ENCODE results near the gene ADPRHL1.

Gene ADPRHL1

DNA sequence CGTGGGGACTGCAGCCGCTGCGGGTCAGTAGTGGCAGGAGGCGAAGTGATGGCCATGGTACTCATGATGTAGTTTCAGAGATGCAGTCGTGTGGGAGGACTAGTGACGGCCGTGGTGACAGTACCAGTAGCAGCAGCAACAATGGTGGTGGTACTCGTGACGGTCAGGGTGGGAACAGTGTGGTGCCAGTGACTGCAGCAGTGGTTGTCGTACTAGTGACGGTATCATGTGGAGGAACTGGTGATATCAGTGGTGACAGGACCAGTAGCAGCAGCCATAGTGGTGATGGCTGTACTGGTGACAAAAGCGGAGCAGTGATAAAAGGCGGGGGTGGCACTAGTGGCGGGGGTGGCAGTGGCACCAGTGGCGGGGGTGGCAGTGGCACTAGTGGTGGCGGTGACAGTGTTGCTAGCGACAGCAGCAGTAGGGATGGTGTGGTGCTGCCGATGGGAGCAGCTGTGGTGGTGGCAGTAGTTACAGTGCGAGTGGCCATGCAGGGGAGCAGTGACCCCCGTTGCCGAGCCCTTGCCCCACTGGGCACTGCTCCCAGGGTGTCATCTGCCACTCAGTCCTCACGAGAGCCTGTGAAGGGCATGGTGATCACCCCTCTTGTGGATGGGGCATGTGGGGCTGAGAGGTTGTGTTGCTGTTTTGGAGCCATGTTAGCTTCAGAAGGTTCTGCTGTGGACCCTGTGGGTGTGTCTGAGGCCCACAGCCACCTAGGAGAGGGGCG lies 22.7 kb downstream of the ADPRHL1 start:
- DNase-seq: no peak

DNA sequence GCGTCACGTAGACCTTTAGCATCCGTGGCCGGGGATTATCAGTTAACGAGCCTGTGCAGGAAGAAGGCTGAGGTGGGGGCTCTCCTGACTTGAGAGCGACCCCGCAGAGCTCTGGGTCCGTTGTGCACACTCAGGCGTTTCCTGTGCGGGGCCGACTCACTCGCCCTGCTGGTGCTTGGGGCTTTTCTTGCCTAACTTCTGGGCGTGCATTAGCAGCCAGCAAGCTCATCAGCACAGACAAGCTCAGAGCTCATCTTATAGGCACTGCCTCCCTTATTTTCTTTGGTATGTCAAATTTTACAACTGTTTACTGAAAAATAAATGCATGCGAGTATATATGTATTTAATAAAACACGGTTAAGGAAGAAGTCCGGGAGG lies 23.7 kb downstream of the ADPRHL1 start:
- no peak for DNase-seq

DNA sequence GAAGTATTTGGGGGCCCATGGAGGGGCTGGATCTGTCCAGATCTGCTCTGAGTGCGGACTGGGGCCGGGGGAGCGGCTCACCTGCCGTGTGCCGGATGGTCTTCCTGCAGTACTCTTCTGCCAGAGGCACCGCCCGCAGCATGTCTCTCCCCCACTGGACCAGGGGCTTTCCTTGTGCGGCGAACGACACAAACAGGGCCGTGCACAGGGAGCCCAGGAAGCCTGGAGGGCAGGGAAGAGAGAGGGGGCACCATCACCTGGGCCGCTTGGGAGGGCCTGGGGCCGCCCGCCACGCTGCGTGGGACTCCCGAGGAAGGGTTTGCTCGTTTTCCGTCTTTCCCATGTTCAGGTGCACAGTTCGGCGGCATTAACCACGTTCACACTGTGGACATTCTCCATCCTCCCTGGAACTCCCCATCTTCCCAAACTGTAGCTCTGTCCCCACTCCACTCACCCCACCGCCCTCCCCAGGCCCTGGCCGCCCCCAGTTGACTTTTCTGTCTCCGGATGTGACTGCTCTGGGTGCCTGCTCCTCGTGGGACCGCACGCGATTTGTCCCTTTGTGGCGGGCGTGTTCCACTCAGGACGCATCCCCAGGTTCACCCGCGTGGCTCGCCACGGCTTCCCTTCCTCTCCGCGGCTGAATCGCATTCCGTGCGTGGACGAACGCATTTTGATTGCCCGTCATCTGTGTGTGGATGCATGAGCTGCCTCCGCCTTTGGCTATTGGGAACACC lies 24.2 kb downstream of the ADPRHL1 start:
- DNase-seq: no peak

DNA sequence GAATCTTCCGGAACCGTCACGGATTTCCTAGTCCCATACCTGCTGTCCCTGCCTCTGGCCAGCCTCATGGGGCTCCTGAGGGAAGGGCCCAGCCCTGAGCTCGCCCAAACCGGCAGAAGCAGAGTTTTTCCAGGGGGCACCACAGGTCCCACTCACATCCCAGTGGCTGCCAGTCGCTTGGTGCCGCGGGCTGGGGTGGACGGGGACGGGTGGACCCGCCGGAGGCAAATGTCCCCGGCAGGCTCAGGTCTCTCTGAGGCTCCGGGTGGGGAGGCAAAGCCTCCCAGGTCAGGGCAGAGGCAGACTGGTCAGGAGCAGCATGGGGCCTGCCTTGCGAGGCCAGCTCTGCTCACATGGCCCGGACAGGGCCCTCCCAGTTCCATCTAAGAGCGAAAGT lies 24.8 kb downstream of the ADPRHL1 start:
- no peak for DNase-seq

DNA sequence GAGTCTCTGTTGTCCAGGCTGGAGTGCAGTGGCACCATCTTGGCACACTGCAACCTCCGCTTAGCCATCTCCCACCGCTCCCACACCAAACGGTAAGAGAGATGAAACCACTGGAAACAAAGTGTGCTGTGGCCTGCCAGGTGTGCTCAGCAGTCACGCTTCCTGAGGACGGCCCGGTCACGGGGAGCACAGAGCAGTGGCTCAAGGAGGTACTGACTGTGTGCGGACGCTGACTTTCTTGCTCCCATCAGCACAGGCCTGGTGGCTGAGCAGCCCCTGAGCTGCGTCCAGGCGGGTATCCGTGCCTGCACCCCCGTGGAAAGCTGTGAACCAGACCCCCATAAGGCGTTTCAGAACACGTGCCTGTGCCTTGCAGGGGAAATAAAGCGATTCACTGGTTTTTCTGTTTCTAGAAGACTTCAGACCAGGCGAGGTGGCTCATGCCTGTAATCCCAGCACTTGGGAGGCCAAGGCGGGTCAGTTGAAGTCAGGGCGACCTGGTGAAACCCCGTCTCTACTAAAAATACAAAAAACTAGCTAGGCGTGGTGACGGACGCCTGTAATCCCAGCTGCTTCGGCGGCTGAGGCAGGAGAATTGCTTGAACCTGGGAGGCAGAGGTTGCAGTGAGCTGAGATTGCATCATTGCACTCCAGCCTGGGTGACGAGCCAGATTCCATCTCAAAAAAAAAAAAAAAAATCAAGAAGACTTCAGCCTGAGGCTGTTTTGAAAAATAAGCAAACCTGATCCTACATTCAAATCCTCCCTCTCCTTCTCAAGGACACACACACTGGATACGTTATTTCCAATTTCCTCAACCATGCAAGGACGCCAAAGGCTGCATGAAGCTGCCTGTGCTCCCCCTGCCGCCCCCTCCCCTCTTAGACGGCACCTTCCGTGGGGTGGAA lies 25.5 kb downstream of the ADPRHL1 start:
- no peak for DNase-seq

DNA sequence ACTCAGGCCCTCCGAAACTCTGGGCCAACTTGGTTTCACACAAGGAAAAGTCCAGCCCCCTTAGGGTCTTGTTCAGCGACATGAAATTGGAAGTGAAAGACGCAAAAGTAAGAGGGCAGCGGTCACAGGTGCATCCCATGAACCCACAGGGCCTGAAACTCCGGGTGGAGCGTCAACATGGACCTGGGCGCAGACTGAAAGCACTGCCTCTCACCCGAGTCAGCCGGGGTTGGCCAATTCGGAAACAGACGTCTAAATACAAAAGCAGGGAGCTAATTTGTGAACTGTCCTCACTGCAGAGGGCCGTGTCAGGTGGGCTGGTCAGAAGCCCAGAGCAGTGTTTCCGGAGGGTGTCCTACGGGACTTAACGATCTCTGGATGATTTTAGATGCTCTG lies 26.7 kb downstream of the ADPRHL1 start:
- DNase-seq: no peak

DNA sequence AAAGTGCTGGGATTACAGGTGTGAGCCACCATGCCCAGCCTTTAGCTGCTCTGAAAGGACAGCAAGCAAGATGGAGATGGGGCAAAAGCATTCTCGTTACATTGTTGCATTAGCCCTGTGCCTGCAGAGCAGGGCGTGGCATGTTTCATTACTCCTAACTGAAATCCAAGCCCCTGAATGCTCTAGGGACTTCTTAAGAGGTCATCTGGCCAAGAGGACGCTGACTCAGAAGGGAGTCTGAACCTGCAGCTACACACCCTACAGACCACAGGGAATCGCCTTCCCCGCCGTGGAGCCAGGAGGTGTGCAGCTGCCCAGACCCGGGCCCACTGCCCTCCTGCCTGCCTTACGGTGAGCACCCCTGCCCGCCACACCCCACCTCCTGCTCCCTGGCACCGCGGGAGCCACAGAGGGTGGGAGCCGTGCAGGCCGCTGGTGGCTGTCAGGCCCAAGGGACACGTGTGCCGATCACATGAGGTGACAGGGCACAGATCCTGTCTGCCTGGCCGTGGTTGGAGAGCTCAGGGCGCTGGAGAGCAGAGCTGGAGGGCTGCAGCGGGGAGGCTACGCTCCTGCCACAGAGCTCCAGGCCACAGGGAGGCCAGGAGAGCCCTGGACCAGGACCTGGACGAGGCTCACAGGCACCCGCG lies 27.2 kb downstream of the ADPRHL1 start:
- DNase-seq: no peak

DNA sequence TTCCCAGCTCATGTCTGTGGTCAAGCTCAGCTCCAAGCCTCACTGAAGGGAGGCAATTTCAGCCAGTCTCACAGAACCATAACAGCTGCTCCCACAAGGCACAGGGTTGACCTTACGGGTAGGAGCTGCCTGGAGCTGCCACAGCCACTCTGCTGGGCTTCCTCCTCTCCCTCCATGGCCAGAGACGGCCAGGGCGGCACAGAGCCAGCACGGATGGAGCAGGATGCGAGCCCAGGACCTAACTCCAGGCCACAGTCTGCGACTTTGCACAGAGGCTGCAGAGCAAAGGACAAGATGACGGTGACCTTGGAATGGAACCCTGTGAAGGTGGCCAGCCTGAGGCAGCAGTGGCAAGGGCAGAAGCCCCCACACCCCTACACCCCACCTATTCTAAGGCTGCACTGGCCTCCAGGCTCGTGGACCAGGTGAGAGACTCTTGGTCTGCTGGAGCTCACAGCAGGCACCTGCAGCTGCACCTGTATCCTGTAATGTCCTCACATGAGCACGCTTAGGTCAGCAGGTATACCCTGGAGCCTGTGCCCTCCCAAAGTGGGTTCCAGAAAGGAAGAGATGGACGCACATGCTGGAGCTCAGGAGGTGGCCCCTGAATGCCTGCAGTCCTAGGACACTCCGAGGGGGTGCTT lies 29.6 kb downstream of the ADPRHL1 start:
- no peak for DNase-seq

DNA sequence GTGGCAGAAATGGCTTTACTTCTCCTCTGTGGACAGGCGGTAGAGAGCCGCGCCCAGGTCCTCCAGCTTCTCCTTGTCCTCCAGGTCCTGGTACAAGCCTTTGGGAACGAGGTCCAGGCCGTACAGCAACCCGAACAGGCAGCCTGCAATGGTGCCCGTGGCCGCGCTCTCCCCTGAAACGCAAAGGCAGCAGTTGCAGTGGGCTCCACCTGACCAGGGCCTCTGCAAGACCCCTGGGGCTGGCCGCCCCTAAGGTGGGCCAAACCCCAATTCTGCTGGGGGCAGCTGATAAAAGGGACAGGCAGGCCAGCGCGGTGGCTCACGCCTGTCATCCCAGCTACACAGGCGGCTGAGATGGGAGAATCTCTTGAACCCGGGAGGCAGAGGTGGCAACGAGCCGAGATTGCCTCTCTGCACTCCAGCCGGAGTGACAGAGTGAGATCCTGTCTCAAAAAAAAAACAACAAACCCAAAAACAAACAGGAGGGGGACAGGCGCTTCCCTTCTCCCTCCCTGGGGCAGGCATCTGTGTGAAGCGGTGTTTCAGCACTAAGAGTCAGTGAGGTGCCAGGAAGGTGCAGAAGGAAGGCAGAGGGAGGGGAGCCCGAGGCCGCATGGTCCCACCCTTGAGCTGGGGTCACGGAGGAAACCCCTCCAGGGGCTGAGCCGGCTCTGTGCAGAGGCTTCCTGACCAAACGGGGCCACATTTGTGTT lies 30.3 kb downstream of the ADPRHL1 start:
- DNase-seq: no peak

DNA sequence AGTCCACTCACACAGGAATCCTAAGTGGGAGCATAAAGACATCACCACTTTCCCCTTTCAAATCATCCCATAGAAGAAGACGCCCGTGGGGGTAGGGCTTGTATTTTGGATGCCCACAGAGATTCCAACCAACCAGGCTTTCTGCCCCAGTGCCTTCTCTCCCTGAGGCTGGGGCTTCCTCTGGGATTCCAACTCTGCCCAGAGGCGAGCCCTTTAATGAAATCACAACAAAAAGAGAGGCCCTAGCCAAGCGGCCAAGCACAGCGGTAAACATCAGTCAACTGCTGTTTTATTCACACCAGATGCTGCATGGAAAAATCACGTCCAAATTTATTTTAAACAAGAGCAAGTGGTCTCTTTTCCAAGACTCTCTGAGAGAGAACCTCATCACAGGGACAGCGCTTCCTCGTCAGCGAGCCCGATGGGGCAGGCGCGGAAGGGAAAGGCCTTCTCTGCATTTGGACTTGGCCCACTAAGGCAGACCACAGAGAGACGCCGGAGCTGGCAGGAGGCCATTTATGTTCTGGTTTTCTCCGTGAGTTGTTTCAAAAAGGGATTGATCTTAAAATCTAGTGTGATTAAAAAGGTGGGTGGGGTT lies 31.5 kb downstream of the ADPRHL1 start:
- peak; percentile 81 for DNase-seq

DNA sequence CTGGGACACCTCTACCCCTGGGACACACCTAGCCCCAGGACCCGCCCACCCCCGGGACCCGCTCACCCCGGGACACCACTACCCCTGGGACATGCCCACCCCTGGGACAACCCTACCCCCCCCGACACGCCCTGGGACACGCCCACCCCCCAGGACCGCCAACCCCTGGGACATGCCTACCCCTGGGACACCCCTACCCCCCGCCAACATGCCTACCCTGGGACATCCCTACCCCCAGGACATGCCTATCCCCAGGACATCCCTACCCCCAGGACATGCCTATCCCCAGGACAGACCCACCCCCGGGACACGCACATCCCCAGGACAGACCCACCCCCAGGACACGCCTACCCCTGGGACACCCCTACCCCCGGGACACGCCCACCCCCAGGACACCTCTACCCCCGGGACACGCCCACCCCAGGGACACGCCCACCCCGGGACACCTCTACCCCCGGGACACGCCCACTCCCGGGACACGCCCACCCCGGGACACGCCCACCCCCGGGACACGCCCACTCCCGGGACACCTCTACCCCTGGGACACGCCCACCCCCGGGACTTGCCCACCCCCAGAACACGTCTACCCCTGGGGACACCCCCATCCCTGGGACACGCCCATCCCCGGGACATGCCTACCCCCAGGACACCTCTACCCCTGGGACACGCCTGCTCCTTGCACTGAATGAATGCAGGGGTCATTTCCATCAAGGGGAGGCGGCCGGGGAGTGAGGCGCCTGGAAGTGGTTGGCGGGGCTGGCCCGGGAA lies 32.3 kb downstream of the ADPRHL1 start:
- DNase-seq: no peak

DNA sequence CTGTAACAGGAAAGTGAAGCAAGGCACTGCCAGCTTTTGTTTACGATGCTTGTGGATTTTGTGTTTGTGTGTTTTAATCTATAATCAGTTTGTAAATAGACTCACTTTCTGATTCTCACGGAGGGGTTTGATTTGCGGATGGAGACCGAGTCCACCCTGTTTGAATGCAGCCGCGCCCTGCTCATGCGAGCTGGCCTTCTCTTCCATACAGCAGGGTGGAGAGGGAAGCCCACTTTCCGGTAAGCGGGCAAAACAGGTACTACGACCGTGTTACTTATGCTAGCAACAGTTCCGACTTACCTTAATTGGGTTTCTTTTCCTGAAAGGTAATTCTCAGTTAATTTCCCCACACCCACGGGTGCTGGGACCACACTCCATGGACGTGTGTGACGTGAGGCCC lies 33.1 kb downstream of the ADPRHL1 start:
- DNase-seq: no peak

DNA sequence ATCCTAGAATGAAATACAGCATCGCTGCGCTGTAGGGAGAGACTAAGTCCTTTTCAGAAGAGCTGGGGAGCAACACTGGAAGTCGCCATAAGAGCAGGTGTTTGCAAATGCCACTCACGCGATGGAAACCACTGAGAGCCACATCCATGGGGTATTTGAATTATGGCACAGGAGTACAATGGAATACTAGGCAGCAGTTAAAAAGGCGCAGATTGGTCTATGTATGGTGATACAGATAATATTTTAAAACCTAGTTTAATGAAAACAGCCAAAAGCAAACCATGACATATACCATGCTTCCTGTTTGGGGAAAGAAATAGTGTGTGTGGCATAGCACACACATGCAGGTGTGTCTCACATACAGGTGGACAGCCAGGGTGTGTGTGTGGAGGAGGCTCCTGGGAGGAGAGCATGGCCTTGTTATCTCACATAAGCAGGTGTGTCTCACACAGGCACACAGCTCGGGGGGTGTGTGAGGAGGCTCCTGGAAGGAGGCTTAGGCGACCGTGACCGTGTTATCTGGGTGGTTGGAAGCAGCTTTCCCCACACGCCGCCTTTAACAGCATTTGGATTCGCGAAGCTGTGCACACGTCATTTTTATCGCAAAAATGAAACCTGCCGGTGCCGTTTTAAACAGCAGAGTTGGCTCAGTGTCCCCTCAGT lies 33.6 kb downstream of the ADPRHL1 start:
- no peak for DNase-seq

DNA sequence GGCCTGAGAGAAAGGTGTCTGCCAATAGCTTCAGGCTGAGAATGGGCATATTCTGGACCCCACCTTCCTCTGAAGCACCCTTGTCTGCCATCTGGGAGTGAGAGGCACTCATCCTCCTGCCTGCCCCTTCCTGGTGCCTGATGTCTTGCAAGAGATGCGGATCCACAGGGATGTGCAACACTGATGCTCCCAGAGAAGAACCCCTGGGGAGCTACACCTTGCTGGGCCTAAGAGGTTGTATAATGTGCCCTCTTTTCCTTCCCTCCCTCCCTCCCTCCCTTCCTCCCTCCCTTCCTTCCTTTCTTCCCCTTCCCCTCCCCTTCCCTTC lies 34.6 kb downstream of the ADPRHL1 start:
- DNase-seq: no peak

DNA sequence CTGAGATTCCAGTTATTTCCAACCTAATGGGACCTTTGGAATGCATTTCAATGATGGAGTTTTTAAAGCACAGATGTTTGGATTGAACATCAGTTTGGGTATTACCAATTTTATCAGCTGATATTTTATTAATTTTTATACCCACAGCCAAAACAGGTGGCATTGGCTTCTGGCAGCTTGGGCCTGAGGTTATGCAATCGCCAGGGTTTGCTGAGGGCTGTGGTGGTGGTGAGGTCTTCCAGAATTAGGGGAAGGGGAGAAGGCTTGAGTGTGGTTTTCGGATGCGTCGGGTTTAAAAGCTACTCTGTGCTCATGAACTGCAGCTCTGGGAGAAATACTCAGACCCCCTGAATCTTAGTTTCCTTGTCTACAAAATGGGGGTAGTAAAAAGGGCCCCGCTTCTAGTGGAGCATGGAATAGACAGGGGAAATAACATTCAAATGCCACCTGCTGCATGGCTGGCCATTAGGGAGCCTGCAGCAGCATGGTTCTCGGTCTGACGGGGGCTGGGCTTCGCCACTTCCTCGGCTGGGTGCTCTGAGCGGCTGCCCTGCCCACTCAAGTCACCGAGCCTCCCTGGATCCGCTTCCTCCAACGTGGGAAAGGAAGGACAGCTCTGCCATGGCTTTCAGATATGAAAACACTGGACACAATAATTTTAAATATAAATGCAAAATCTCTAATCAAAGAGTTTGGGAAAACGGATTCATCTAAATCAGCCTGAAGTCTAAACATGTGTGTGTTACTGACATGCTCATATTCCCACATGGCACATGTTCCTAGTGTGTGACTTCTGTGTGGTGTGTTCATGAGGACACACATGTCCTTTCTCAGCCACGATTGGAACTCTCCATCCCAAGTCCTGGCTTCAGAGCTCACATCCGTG lies 35.2 kb downstream of the ADPRHL1 start:
- no peak for DNase-seq

DNA sequence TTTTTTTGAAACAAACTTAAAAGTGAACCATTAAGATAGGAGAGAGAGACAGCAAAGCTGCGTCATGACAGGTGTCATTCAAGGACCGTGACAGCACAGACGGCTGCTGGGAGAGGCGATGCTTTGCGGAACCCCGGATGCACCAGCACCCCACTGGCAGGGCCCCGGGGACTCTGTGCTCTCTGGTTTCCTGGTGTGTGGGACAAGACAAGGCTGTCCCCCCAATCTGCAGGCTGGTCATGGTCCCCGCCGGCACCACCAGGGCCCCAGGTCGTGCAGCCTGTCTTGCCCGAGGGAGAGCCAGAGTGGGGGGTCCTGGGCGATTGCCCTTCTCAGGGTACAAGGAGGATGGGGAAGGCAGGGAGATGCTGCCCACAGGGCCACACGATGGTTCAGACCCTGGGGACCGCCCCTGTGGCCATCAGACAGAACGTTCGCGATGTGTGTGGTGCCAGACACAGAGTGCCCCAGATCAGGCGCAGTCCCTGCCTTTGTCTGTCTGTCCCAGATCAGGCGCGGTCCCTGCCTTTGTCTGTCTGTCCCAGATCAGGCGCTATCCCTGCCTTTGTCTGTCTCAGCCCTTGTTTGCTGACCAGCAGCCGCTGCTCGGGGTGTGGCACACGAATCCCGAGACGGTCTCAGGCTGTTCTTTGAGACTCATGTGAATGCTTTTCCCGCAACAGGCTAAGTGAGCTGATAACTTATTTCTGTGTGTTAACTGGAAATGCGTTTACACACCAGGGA lies 36.1 kb downstream of the ADPRHL1 start:
- no peak for DNase-seq

DNA sequence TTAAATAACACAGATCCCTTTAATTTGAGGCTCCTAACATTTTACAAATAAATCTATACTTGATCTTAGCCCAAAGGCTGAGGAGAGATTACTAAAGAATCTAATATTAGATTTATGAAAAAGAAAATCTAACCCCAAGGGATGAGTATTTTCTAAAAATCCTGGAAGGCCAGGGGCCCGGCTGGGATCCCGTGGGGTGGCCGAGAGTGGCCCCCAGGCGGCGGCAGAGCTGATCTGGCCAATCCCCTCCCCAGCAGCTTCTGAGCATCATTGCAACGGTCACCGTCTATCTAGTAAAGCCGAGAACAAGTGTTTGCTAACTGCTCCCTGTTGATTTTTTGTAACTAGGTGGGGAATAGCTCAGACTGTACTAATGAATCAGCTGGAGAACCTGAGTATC lies 37.5 kb downstream of the ADPRHL1 start:
- no peak for DNase-seq

DNA sequence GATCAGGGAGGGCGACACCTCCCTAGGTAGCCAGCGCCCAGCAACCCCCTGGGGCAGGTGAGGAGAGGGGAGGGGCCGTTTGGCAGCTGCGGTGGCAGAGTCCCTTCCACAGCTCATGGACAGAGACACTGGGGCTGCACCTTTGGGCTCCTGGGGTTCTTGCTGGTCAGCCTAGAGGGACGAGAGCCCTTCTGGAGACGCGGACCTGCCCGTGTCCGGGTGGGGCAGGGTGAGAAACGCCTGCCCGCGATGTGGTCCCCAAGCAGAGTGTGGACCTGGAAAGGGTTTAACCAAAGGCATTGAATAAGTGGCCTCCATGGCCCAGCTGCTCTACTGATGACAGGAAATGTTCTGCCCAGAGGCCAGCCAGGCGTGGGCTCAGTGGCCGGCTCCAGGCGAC lies 38.3 kb downstream of the ADPRHL1 start:
- DNase-seq: no peak

All from right forelimb (tissue), 1 donor.